H1 (cell line): ENCODE results near the gene PHACTR1. TPM values are rescaled to one million over a fixed set of nuclear protein-coding genes. Genes with fewer than 3 reads are reported as not detected.

Experiments used
- BACH1 ChIP-seq: IDR thresholded peaks from 2 replicates; pipeline ENCODE4 v1.6.1; 2012; ENCODE audit warnings: low read length, improper control_type of control experiment
- EZH2 ChIP-seq: fragments of 200-600 bp; sonication (generic); IDR thresholded peaks from 2 replicates; pipeline ENCODE4 v1.7.1; 2012; ENCODE audit warnings: low read depth, mild to moderate bottlenecking, moderate library complexity, low read length, inconsistent platforms; ENCODE audit not compliant: severe bottlenecking
- RFX5 ChIP-seq: IDR thresholded peaks from 2 replicates; pipeline ENCODE4 v1.6.1; 2011; ENCODE audit warnings: low read depth, low read length, improper control_type of control experiment, borderline replicate concordance
- RNF2 ChIP-seq: fragments of 200-900, 300-1000 bp; sonication (generic); IDR thresholded peaks from 2 replicates; pipeline ENCODE4 v1.7.1; 2016; ENCODE audit warnings: borderline replicate concordance, low read depth, mild to moderate bottlenecking, antibody characterized with exemption, low read length; ENCODE audit not compliant: poor library complexity, severe bottlenecking; ENCODE audit errors: missing control alignments
- SIX5 ChIP-seq: IDR thresholded peaks from 2 replicates; pipeline ENCODE4 v1.6.1; 2011; ENCODE audit warnings: mild to moderate bottlenecking, low read depth, low read length
- polyA plus RNA-seq, 7 experiments: library from polyadenylated mRNA; depleted of rRNA in 3 of 7; stranded (reverse) in 5 of 7; unstranded in 2 of 7; fragments of >200 nt in 5 of 7; fragments of 200-250 nt in 2 of 7; gene quantifications; 1 replicate in 5 of 7; 2 replicates in 1 of 7; 4 replicates in 1 of 7; pipeline versions ENCODE4 v1.2.1 to v1.2.3, GENCODE V29; 2011 to 2013; ENCODE audit warnings: missing spikeins in 2 of 7, mixed read lengths in 2 of 7
- total RNA-seq: library from RNA; stranded (reverse); fragmentation: NEBNext Ultra II Directional; extraction: Animal tissue kit (Norgen Biotek cat#: 25700); gene quantifications from 2 replicates; pipeline ENCODE4 v1.2.1, GENCODE V29; 2021

PHACTR1 gene
- total and polyA plus RNA-seq, 2 of the 8 experiments (the other 6 are each of a cell fraction or from before 2014, with no cell fraction given): 3.9 to 17.1 TPM

DNA sequence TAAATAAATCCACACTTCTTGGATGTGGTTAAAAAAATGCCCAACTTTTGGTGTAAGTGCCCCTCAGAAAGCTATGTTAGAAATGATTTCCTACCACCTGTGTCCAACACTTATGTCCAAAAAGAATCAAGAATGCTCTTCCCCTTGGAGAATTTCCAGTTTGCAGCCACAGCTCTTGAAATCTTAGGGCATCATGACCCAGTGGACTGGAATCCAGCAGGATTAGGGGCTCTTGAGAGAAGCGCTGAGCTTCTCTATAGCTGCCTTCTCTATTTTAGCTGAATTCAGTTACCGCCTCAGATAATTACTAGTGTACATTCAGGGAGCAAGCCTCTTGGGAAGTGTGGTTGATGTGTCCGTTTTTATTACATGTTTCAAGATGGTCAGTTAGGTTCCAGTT lies 2.5 kb downstream of the PHACTR1 start (continued):
- no peak for TF ChIP-seq RNF2
- no peak for TF ChIP-seq SIX5
- TF ChIP-seq EZH2: no peak
- no peak for TF ChIP-seq RFX5
- TF ChIP-seq BACH1: no peak
- TF ChIP-seq, all 59 proteins: peak for 0
